Neural progenitor cell (in vitro differentiated cells): Measurements from ENCODE around the gene DDX24. TPM values are rescaled to one million over a fixed set of nuclear protein-coding genes. Genes with fewer than 3 reads are reported as not detected.

Experiments used
- DNase-seq: peaks from one replicate; pipeline ENCODE4 v3.0.0-alpha.2; 2016; ENCODE audit warnings: low spot score
- H2AFZ ChIP-seq: fragments of 200-600 bp; sonication (generic); replicated peaks from 2 replicates; pipeline ENCODE4 v1.6.1; 2016; ENCODE audit warnings: antibody characterized with exemption
- H3F3A ChIP-seq: fragments of 200-600 bp; sonication (generic); 2 replicates; pipeline ENCODE4 v1.6.1; 2016; ENCODE audit warnings: antibody characterized with exemption, low read depth
- H3K27ac ChIP-seq: fragments of 200-600 bp; sonication (generic); 2 replicates; pipeline ENCODE4 v1.5.1; 2016; ENCODE audit warnings: mild to moderate bottlenecking
- H3K27me3 ChIP-seq: fragments of 200-600 bp; sonication (generic); 2 replicates; pipeline ENCODE4 v1.6.1; 2016; ENCODE audit warnings: mild to moderate bottlenecking, moderate library complexity
- H3K36me3 ChIP-seq: fragments of 200-600 bp; sonication (generic); 2 replicates; pipeline ENCODE4 v1.5.1; 2016
- H3K4me1 ChIP-seq: fragments of 200-600 bp; sonication (generic); 2 replicates; pipeline ENCODE4 v1.6.1; 2016; ENCODE audit warnings: mixed run types
- H3K4me2 ChIP-seq: fragments of 200-600 bp; sonication (generic); 2 replicates; pipeline ENCODE4 v1.6.1; 2016
- H3K4me3 ChIP-seq: fragments of 200-600 bp; sonication (generic); 2 replicates; pipeline ENCODE4 v1.5.1; 2016
- H3K79me2 ChIP-seq: fragments of 200-600 bp; sonication (generic); 2 replicates; pipeline ENCODE4 v1.6.1; 2016; ENCODE audit warnings: low read depth
- H3K9ac ChIP-seq: fragments of 200-600 bp; sonication (generic); 2 replicates; pipeline ENCODE4 v1.6.1; 2016
- H3K9me3 ChIP-seq: fragments of 200-600 bp; sonication (generic); 2 replicates; pipeline ENCODE4 v1.5.1; 2016; ENCODE audit warnings: low read depth
- H4K20me1 ChIP-seq: fragments of 200-600 bp; sonication (generic); 2 replicates; pipeline ENCODE4 v1.6.1; 2016; ENCODE audit warnings: low read depth
- H3K27ac Mint-ChIP-seq: 3 replicates; pipeline ENCODE4 v1.8.0; 2021; ENCODE audit warnings: mixed read lengths
- H3K27me3 Mint-ChIP-seq: 2 replicates; pipeline ENCODE4 v1.8.0; 2022; ENCODE audit warnings: low read depth, mild to moderate bottlenecking, inconsistent platforms, moderate library complexity, mixed read lengths; ENCODE audit not compliant: insufficient read depth
- H3K36me3 Mint-ChIP-seq: 3 replicates; pipeline ENCODE4 v1.8.0; 2021; ENCODE audit warnings: mixed read lengths
- H3K4me1 Mint-ChIP-seq: 3 replicates; pipeline ENCODE4 v1.8.0; 2021; ENCODE audit warnings: mixed read lengths
- H3K4me3 Mint-ChIP-seq: 3 replicates; pipeline ENCODE4 v1.8.0; 2021; ENCODE audit warnings: mild to moderate bottlenecking, moderate library complexity, mixed read lengths
- H3K9me3 Mint-ChIP-seq: 3 replicates; pipeline ENCODE4 v1.8.0; 2020; ENCODE audit warnings: mixed read lengths
- CTCF ChIP-seq: fragments of 200-600 bp; sonication (generic); IDR thresholded peaks from 2 replicates; pipeline ENCODE4 v1.5.1; 2017; ENCODE audit warnings: antibody characterized with exemption, mild to moderate bottlenecking
- EZH2 ChIP-seq: fragments of 200-600 bp; sonication (generic); IDR thresholded peaks from 2 replicates; pipeline ENCODE4 v1.6.1; 2017; ENCODE audit warnings: antibody characterized with exemption, mild to moderate bottlenecking, moderate library complexity
- EZH2phosphoT487 ChIP-seq: fragments of 200-600 bp; sonication (generic); IDR thresholded peaks from 2 replicates; pipeline ENCODE4 v1.6.1; 2017; ENCODE audit warnings: antibody characterized with exemption
- total RNA-seq: library from RNA; depleted of rRNA; stranded (reverse); fragments of >200 nt; gene quantifications from 2 replicates; pipeline ENCODE4 v1.2.3, GENCODE V29; 2015; ENCODE audit warnings: low replicate concordance

Gene DDX24
- total RNA-seq, 1 donor from 2014 or later = 153 TPM

DNA sequence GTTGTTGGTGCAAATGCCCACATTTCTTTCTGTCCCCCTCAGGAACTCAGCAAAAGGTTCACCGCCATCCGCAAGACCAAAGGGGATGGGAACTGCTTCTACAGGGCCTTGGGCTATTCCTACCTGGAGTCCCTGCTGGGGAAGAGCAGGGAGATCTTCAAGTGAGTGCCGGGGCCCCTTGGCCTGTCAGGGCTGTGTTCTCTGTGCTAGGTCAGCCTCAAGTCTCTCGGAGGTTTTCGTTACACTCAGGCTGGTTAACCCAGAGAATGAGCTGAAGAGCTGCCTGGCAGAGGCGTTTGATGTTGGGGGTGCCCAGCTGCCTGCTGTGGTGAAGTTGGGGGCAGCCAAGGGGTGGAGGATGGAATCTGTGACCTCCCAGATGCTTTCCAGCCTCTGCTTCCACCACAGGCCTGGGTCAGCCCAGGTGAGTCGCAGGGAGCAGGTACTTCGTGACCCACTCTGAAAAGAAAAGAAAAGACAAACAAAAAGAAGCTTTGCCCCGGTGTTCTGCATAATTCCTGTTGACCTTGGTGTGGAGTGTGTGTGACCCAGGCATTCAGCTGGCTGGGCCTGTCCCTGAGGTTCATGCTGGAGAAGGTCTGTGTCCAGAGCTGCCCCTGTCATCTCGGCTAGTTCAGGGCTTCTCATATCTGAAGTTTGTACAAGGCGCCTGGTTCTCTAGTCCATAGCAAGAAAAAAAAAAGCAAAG is 41.9 kb downstream of the DDX24 start:
- Mint-ChIP-seq H3K4me1 (peaks cover 28% of the 10 kb centered on the region), H3K27me3 (peaks cover 7% of the 10 kb centered on the region)
- DNase-seq = no peak

GRCh38 chr14:94038510-94038909 is 42.5 kb downstream of the DDX24 start:
- Histone ChIP-seq H3K9me3 (no peaks in the 10 kb centered on the region), H3K9ac (no peak overlapping the region), H3K79me2 (no peaks in the 10 kb centered on the region), H3K4me1 (no peaks in the 10 kb centered on the region), H3K27me3 (no peaks in the 10 kb centered on the region), H4K20me1 (peaks cover 17% of the 10 kb centered on the region), H3K27ac (no peak overlapping the region), H3K4me3 (no peak overlapping the region), H2AFZ (no peak overlapping the region), H3K4me2 (no peak overlapping the region), H3K36me3 (no peaks in the 10 kb centered on the region), H3F3A (no peaks in the 10 kb centered on the region)
- H3K27me3 Mint-ChIP-seq = peaks cover 7% of the 10 kb centered on the region
- no peaks in the 10 kb centered on the region for H3K9me3 Mint-ChIP-seq
- no peak overlapping the region for H3K4me3 Mint-ChIP-seq
- no peak overlapping the region for H3K27ac Mint-ChIP-seq
- H3K36me3 Mint-ChIP-seq = peaks cover 1% of the 10 kb centered on the region
- DNase-seq = no peak
- H3K4me1 Mint-ChIP-seq = peaks cover 28% of the 10 kb centered on the region
- TF ChIP-seq EZH2phosphoT487 (no peak), CTCF (no peak), EZH2 (no peak)

More for the DNA sequence above, 41.9 kb downstream of the DDX24 start:
- Histone ChIP-seq H3K9ac (no peak overlapping the region), H3K79me2 (no peaks in the 10 kb centered on the region), H3K9me3 (no peaks in the 10 kb centered on the region), H3K4me1 (no peaks in the 10 kb centered on the region), H3K36me3 (no peaks in the 10 kb centered on the region), H4K20me1 (peaks cover 17% of the 10 kb centered on the region), H3K27ac (no peak overlapping the region), H2AFZ (no peak overlapping the region), H3K27me3 (no peaks in the 10 kb centered on the region), H3K4me2 (no peak overlapping the region), H3K4me3 (no peak overlapping the region), H3F3A (no peaks in the 10 kb centered on the region)
- TF ChIP-seq EZH2phosphoT487 (no peak), CTCF (no peak), EZH2 (no peak)
- H3K9me3 Mint-ChIP-seq = no peaks in the 10 kb centered on the region
- H3K27ac Mint-ChIP-seq = no peak overlapping the region
- no peak overlapping the region for H3K4me3 Mint-ChIP-seq
- no peaks in the 10 kb centered on the region for H3K36me3 Mint-ChIP-seq

- no peak overlapping the region for H3K9ac ChIP-seq
- no peak overlapping the region for H3K4me3 Mint-ChIP-seq
- H3K27me3 Mint-ChIP-seq = peaks cover 8% of the 10 kb centered on the region
- no peaks in the 10 kb centered on the region for H3F3A ChIP-seq
- no peaks in the 10 kb centered on the region for H3K36me3 ChIP-seq
- no peaks in the 10 kb centered on the region for H3K9me3 Mint-ChIP-seq
- H3K4me1 ChIP-seq = no peaks in the 10 kb centered on the region
- no peak overlapping the region for H3K27ac Mint-ChIP-seq
- peaks cover 17% of the 10 kb centered on the region for H4K20me1 ChIP-seq
- H3K4me1 Mint-ChIP-seq = peaks cover 28% of the 10 kb centered on the region
- DNase-seq = no peak
- H3K36me3 Mint-ChIP-seq = peaks cover 2% of the 10 kb centered on the region
- H2AFZ ChIP-seq = no peak overlapping the region
- no peak overlapping the region for H3K27ac ChIP-seq
- H3K27me3 ChIP-seq = no peaks in the 10 kb centered on the region
- no peak overlapping the region for H3K4me3 ChIP-seq
- no peaks in the 10 kb centered on the region for H3K9me3 ChIP-seq
- TF ChIP-seq EZH2 = no peak
- no peak for TF ChIP-seq EZH2phosphoT487
- TF ChIP-seq CTCF = no peak
- no peaks in the 10 kb centered on the region for H3K79me2 ChIP-seq
- H3K4me2 ChIP-seq = no peak overlapping the region
These were observed 43.0 kb downstream of the DDX24 start for GRCh38 chr14:94037954-94038353.
